ENCODE results near the gene CNNM4. TPM values are rescaled to one million over a fixed set of nuclear protein-coding genes. Genes with fewer than 3 reads are reported as not detected.

Gene CNNM4
- total RNA-seq, 1 experiment from 2014 or later = 5.6 TPM

- Histone ChIP-seq H3K79me2 (ENCODE audit: low read length) (peaks cover 20% of the 10 kb centered on the region), H3K9ac (ENCODE audit: low read length) (no peak overlapping the region), H2AFZ (ENCODE audit: low read length) (no peak overlapping the region), H3K36me3 (ENCODE audit: insufficient read depth, low read length) (peaks cover 26% of the 10 kb centered on the region; the same call in 1 of the 2 replicates), H3K4me2 (ENCODE audit: low read depth, low read length, poor library complexity, severe bottlenecking) (no peak overlapping the region), H3K4me1 (ENCODE audit: low read length) (peaks cover 9% of the 10 kb centered on the region), H3K9me3 (ENCODE audit: low read length) (no peaks in the 10 kb centered on the region), H3K4me3 (ENCODE audit: low read length) (no peak overlapping the region), H3K27ac (ENCODE audit: low read length) (no peak overlapping the region), H4K20me1 (ENCODE audit: insufficient read depth, low read depth, low read length) (no peaks in the 10 kb centered on the region), H3K27me3 (ENCODE audit: low read length) (no peaks in the 10 kb centered on the region), H3K9me2 (replicated peaks; ENCODE audit: insufficient read depth, low read length) (no peaks in the 10 kb centered on the region)
- no peak for DNase-seq
Measured at GRCh38 chr2:96733931-96734330, 26.8 kb upstream of the CNNM4 start.

- Histone ChIP-seq H3K79me2 (ENCODE audit: low read length) (peaks cover 28% of the 10 kb centered on the region), H3K36me3 (ENCODE audit: insufficient read depth, low read length) (peaks cover 26% of the 10 kb centered on the region; the same call in 1 of the 2 replicates), H3K9me3 (ENCODE audit: low read length) (no peaks in the 10 kb centered on the region), H3K4me2 (ENCODE audit: low read depth, low read length, poor library complexity, severe bottlenecking) (no peak overlapping the region), H2AFZ (ENCODE audit: low read length) (no peak overlapping the region), H3K4me3 (ENCODE audit: low read length) (no peak overlapping the region), H3K4me1 (ENCODE audit: low read length) (peaks cover 11% of the 10 kb centered on the region), H3K27ac (ENCODE audit: low read length) (no peak overlapping the region), H3K9me2 (replicated peaks; ENCODE audit: insufficient read depth, low read length) (no peaks in the 10 kb centered on the region), H4K20me1 (ENCODE audit: insufficient read depth, low read depth, low read length) (no peaks in the 10 kb centered on the region), H3K9ac (ENCODE audit: low read length) (no peak overlapping the region), H3K27me3 (ENCODE audit: low read length) (no peaks in the 10 kb centered on the region)
- DNase-seq = no peak
Measured at GRCh38 chr2:96734880-96735583, 25.7 kb upstream of the CNNM4 start.

DNA sequence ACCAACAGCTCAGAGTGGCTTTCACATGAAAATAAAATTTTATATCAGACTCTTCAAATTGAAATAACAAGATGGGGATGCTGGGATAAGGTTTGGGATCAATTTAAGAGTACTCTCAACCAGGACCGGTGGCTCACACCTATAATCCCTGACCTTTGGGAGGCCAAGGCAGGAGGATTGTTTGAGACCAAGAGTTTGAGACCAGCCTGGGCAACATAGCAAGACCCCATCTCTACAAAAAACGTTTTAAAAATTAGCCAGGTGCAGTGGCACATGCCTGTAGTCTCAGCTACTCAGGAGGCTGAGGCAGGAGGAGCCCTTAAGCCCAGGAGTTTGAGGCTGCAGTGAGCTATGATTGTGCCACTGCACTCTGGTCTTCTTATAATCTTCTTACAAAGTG is 23.5 kb upstream of the CNNM4 start:
- Histone ChIP-seq H3K36me3 (ENCODE audit: insufficient read depth, low read length) (peaks cover 20% of the 10 kb centered on the region; the same call in 1 of the 2 replicates), H4K20me1 (ENCODE audit: insufficient read depth, low read depth, low read length) (no peaks in the 10 kb centered on the region), H3K79me2 (ENCODE audit: low read length) (peaks cover 28% of the 10 kb centered on the region), H2AFZ (ENCODE audit: low read length) (no peak overlapping the region), H3K9ac (ENCODE audit: low read length) (no peak overlapping the region), H3K27me3 (ENCODE audit: low read length) (no peaks in the 10 kb centered on the region), H3K9me2 (replicated peaks; ENCODE audit: insufficient read depth, low read length) (no peaks in the 10 kb centered on the region), H3K27ac (ENCODE audit: low read length) (no peak overlapping the region), H3K4me3 (ENCODE audit: low read length) (no peak overlapping the region), H3K4me2 (ENCODE audit: low read depth, low read length, poor library complexity, severe bottlenecking) (no peak overlapping the region), H3K4me1 (ENCODE audit: low read length) (peaks cover 17% of the 10 kb centered on the region), H3K9me3 (ENCODE audit: low read length) (no peaks in the 10 kb centered on the region)
- no peak for DNase-seq

DNA sequence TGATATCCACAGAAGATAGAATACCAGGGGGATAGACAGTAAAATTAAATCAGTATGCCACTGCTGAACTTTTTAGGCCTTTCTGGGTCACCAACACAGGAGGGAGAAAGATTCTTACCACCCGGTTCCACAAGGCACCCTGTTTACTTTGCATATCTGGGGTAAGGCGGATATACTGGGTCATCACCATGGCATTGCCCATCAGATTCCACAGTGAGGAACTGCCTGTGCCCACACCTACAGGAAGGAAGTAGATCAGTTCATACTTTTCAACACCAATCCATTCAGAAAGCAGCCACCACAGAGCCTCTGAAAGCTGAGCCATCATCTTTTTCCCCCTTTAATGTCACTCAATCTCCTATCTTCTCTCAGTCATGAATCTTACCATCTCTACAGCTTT is 22.9 kb upstream of the CNNM4 start:
- H3K36me3 ChIP-seq (ENCODE audit: insufficient read depth, low read length) = peaks cover 20% of the 10 kb centered on the region; the same call in 1 of the 2 replicates
- H3K9me3 ChIP-seq (ENCODE audit: low read length) = no peaks in the 10 kb centered on the region
- no peaks in the 10 kb centered on the region for H3K27me3 ChIP-seq (ENCODE audit: low read length)
- no peaks in the 10 kb centered on the region for H4K20me1 ChIP-seq (ENCODE audit: insufficient read depth, low read depth, low read length)
- H3K79me2 ChIP-seq (ENCODE audit: low read length) = peaks cover 28% of the 10 kb centered on the region
- no peaks in the 10 kb centered on the region for H3K9me2 ChIP-seq (replicated peaks; ENCODE audit: insufficient read depth, low read length)
- H2AFZ ChIP-seq (ENCODE audit: low read length) = no peak overlapping the region
- DNase-seq = no peak
- H3K4me3 ChIP-seq (ENCODE audit: low read length) = no peak overlapping the region
- H3K4me1 ChIP-seq (ENCODE audit: low read length) = peaks cover 17% of the 10 kb centered on the region
- H3K4me2 ChIP-seq (ENCODE audit: low read depth, low read length, poor library complexity, severe bottlenecking) = peak overlapping the region; percentile 38
- H3K27ac ChIP-seq (ENCODE audit: low read length) = no peak overlapping the region
- no peak overlapping the region for H3K9ac ChIP-seq (ENCODE audit: low read length)

DNA sequence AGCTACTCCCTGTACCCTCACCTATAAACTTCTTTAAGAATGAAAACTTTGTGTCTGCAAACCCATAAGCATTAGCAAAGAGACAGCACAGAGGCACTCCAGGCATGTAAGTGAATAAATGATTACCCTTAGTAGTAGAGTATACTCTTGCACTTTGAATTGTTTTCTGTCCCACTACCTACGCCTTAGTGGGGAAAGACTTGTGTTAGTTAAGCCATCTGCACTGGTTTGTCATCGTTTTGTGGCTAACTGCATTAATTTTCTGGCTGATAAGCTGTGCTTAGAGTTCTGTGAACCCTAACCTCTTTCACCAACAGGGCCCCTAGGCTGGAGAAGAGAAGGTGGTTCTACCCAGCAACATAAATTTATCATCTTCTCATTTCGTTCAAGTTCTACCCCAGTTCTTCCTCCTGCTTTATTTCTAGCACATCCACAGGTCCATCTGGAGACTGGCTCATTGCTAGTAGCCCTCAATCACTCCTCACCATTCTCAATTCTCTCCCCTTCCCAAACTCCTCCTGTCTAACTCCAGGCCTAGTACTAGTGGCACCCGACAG is 21.5 kb upstream of the CNNM4 start:
- peaks cover 28% of the 10 kb centered on the region for H3K79me2 ChIP-seq (ENCODE audit: low read length)
- H3K9me3 ChIP-seq (ENCODE audit: low read length) = no peaks in the 10 kb centered on the region
- H3K36me3 ChIP-seq (ENCODE audit: insufficient read depth, low read length) = peaks cover 11% of the 10 kb centered on the region; the same call in 1 of the 2 replicates

DNA sequence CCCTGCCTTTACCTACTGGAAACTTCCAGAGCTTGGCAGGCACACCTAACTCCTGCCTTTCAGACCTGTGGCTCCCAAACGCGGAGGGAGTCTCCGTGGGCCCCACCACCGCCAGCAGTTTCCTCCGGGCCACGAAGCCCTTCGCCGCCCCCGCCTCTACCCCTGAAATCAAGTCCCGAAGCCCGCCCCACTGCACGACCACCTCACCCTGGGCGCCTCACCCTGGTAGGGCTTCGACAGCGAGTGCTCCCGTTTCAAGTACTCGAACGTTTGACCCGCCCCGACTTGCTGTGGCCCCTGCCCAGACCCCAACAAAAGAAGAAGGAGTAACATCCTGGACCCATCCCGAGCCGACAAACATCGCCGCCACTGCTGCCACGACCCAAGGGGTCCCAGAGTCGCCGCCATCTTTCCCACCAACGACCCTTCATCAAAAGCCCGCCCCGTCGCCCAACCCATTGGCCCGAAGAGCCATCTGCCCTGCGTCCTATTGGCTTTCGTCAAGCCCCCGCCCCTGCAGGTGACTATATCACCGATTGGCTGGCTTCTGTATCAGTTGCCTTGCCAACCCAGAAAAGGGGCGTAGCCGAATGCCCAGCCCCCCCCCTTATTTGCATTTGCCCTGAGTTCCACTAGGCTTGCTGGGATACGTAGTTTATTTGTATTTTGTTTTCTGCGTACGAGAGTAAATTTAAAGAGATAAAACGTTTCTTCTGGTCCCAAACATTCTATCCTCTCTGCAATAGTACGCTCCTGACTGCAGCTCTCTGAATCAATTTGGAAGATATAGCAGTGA is 20.9 kb upstream of the CNNM4 start, which contains the start of gene LMAN2L:
LMAN2L (minus strand) TSS at position 432 of the 796 bp plus-strand sequence; CDS start at position 408, 24 bp downstream.
- no peaks in the 10 kb centered on the region for H3K9me2 ChIP-seq (replicated peaks; ENCODE audit: insufficient read depth, low read length)
- peak within 1 kb of the TSS; percentile 88 for H3K9ac ChIP-seq (ENCODE audit: low read length)
- H2AFZ ChIP-seq (ENCODE audit: low read length) = peak within 1 kb of the TSS; percentile 88
- no peaks in the 10 kb centered on the region for H3K27me3 ChIP-seq (ENCODE audit: low read length)
- peaks cover 28% of the 10 kb centered on the region for H3K79me2 ChIP-seq (ENCODE audit: low read length)
- peaks cover 5% of the 10 kb centered on the region; the same call in 1 of the 2 replicates for H3K36me3 ChIP-seq (ENCODE audit: insufficient read depth, low read length)
- H3K4me2 ChIP-seq (ENCODE audit: low read depth, low read length, poor library complexity, severe bottlenecking) = peak within 1 kb of the TSS; percentile 84
- H3K4me1 ChIP-seq (ENCODE audit: low read length) = peaks cover 17% of the 10 kb centered on the region
- DNase-seq = peak; percentile 99
- peak within 1 kb of the TSS; percentile 95 for H3K4me3 ChIP-seq (ENCODE audit: low read length)
- H3K9me3 ChIP-seq (ENCODE audit: low read length) = no peaks in the 10 kb centered on the region
- no peaks in the 10 kb centered on the region for H4K20me1 ChIP-seq (ENCODE audit: insufficient read depth, low read depth, low read length)
- no peak within 1 kb of the TSS for H3K27ac ChIP-seq (ENCODE audit: low read length)

More for the DNA sequence above, 21.5 kb upstream of the CNNM4 start:
- Histone ChIP-seq H4K20me1 (ENCODE audit: insufficient read depth, low read depth, low read length) (no peaks in the 10 kb centered on the region), H3K27ac (ENCODE audit: low read length) (no peak overlapping the region), H3K4me2 (ENCODE audit: low read depth, low read length, poor library complexity, severe bottlenecking) (peak overlapping the region; percentile 84), H3K4me3 (ENCODE audit: low read length) (peak overlapping the region; percentile 95), H3K27me3 (ENCODE audit: low read length) (no peaks in the 10 kb centered on the region), H3K9ac (ENCODE audit: low read length) (peak overlapping the region; percentile 88), H3K9me2 (replicated peaks; ENCODE audit: insufficient read depth, low read length) (no peaks in the 10 kb centered on the region), H3K4me1 (ENCODE audit: low read length) (peaks cover 17% of the 10 kb centered on the region), H2AFZ (ENCODE audit: low read length) (peak overlapping the region; percentile 83)
- DNase-seq = peak; percentile 56

GRCh38 chr2:96747061-96747617 is 13.6 kb upstream of the CNNM4 start:
- Histone ChIP-seq H3K4me2 (ENCODE audit: low read depth, low read length, poor library complexity, severe bottlenecking) (no peak overlapping the region), H3K27ac (ENCODE audit: low read length) (no peak overlapping the region), H3K4me1 (ENCODE audit: low read length) (no peaks in the 10 kb centered on the region), H2AFZ (ENCODE audit: low read length) (no peak overlapping the region), H4K20me1 (ENCODE audit: insufficient read depth, low read depth, low read length) (no peaks in the 10 kb centered on the region), H3K27me3 (ENCODE audit: low read length) (no peaks in the 10 kb centered on the region), H3K9me3 (ENCODE audit: low read length) (no peaks in the 10 kb centered on the region), H3K9ac (ENCODE audit: low read length) (no peak overlapping the region), H3K36me3 (ENCODE audit: insufficient read depth, low read length) (no peaks in the 10 kb centered on the region), H3K4me3 (ENCODE audit: low read length) (no peak overlapping the region), H3K9me2 (replicated peaks; ENCODE audit: insufficient read depth, low read length) (no peaks in the 10 kb centered on the region), H3K79me2 (ENCODE audit: low read length) (no peaks in the 10 kb centered on the region)
- DNase-seq = no peak

- Histone ChIP-seq H3K27ac (ENCODE audit: low read length) (no peak overlapping the region), H3K9ac (ENCODE audit: low read length) (no peak overlapping the region), H3K4me2 (ENCODE audit: low read depth, low read length, poor library complexity, severe bottlenecking) (no peak overlapping the region), H3K9me3 (ENCODE audit: low read length) (no peaks in the 10 kb centered on the region), H2AFZ (ENCODE audit: low read length) (no peak overlapping the region), H4K20me1 (ENCODE audit: insufficient read depth, low read depth, low read length) (no peaks in the 10 kb centered on the region), H3K36me3 (ENCODE audit: insufficient read depth, low read length) (no peaks in the 10 kb centered on the region), H3K27me3 (ENCODE audit: low read length) (no peaks in the 10 kb centered on the region), H3K4me1 (ENCODE audit: low read length) (no peaks in the 10 kb centered on the region), H3K79me2 (ENCODE audit: low read length) (no peaks in the 10 kb centered on the region), H3K4me3 (ENCODE audit: low read length) (no peak overlapping the region), H3K9me2 (replicated peaks; ENCODE audit: insufficient read depth, low read length) (no peaks in the 10 kb centered on the region)
- DNase-seq = no peak
Measured at GRCh38 chr2:96751800-96752199, 8.9 kb upstream of the CNNM4 start.

All from Karpas-422 (cell line).